Stimulated activated CD4-positive, alpha-beta T cell treated with anti-CD3 and anti-CD28 coated beads, TNF-alpha, amount 100 ng/mL, for 4 hours (primary cell): ENCODE measurements around the gene HAP1.
"Not testable (repeated sequence)": the region's sequence is repeated elsewhere in the genome, so short reads cannot be mapped to it uniquely, and the experiment has no call there.

Experiments
- DNase-seq, 3 experiments: peaks; one replicate each; pipeline ENCODE4 v3.0.0-alpha.2; 2020; ENCODE audit warnings: low read depth in 3 of 3

Gene HAP1

DNA sequence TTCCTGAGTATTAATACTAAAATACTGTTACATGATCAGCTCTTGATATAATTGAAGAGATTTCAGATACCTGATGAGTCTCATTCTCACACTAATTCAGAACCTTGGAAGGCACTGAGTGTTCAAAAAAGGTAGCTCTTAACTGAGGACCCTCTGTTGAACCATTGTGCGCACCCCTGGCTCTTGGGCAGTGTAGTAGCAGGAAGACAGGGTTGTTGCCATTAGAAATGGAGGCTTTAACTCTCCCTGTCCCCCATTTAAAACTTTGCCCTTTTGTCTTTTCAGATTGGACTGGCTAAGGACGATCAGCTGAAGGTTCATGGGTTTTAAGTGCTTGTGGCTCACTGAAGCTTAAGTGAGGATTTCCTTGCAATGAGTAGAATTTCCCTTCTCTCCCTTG lies 43.9 kb downstream of the HAP1 start:
- DNase-seq: no peak

DNA sequence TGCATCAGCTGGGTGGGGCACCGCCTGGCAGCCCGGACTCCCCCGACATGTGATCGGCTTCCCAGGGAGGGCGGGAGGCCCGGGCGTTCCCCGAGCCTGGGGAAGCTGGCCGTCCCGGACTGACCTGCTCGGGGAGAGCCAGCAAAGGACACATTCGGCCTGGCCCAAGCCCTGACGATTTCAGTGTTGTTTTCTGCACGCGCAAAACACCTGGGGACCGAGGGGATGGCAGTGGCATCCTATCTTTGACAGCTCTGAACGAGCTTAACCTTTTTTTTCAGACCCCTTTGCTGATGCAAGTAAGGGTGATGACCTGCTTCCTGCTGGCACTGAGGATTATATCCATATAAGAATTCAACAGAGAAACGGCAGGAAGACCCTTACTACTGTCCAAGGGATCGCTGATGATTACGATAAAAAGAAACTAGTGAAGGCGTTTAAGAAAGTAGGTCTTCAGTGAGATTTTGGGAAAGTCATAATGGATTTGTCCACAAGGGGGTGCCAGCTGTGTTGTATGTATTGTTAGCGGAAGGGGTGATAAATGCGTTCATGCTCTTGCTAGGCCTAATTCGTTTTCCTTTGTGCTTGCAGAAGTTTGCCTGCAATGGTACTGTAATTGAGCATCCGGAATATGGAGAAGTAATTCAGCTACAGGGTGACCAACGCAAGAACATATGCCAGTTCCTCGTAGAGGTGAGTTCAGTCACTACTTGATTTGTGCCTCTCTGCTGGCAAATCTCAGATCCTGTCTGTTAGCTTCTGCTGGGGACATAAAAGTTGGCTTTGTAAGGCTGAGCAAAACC lies 44.7 kb downstream of the HAP1 start:
- DNase-seq: no peak

DNA sequence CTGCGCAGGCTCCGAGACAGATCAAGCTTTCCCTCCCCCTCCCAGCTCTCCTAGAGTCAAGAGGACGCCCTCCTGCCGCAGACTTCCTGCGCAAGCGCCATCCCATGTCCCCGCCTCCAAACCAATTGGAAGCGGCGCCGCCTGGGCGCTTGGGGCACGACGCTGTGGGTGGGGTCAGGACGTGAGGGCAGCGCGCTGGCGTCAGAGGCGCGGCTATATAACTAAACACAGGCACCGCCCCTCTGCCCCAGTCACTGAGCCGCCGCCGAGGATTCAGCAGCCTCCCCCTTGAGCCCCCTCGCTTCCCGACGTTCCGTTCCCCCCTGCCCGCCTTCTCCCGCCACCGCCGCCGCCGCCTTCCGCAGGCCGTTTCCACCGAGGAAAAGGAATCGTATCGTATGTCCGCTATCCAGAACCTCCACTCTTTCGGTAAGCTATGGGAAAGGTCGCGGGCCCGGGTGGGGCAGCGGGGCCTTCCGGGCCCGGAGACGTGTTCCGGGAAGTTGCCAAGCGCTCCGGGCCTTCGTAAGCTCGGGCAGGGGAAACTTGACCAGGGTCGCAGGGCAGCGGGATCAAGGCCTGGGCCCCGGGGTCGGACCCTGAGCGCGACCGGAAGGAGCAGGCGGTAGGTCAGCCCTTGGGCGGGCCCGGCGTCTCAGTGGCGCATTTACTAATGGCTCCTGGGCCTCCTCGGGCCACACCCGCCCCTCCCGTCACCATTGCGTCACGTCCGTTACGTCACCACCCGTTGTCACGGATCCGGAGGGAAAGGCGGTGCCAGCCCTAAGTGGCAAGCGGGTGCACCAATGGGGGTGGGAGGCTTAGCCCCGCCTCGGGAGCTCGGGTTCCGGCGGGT lies 45.6 kb downstream of the HAP1 start, which contains the start of gene EIF1:
TSS of gene EIF1 (plus strand) at position 245 of the 856 bp plus-strand sequence. CDS start at position 399, 154 bp downstream.
- peak; percentile 99 to 100 (median 100) for DNase-seq

DNA sequence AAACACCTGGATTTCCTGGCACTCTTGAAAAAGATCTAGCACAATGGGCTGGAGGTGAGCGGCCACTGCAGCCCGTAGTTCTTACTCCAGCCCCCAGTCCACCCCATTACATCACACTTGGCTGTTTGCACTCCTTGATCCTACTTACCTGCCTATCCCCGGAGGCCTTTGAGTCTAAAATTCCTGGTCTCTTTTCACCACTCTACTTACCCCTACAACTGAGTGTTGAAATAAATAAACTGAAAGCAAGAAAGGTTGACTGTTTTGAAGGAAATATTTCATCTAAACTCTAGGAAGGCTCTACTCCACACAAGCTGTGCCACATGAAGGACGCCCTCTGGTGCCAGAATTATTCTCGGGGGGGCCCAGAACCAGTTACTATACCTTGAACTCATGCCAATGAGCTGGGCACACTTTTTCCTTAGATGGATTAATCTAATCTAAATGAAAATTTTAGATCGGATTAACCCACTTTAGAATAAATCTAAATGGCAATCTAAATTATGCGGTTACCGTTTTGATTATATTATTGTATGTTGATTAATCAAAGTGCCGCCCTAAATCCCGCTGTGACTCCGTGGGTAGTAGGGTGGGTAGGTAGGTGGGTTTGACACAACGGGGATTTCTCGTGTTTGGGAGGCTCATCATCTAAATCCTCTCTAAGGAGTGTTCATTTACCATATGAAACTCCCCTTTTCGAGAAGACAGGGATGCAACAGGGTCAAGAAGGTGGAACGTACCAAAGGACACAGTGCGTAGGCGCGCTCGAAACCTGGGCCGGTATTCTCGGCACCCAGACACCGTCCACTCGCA lies 46.4 kb downstream of the HAP1 start:
- DNase-seq: peak in 2 of 3 experiments; percentile 51 to 54

DNA sequence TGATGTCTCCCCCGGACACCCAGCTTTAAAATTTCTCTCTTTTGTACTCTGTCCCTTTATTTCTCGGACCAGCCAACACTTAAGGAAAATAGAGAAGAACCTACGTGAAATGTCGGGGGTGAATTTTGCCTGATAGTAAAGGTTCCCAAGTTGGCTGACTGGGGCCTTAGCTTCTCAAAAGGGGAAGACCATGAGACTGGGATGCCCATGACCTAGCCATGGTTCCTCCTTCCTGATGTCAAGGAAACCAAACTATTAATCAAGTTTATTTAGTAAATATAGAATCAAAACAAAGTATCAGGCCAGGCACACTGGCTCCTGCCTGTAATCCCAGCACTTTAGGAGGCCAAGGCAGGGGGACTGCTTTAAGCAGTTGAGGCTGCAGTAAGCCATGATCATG lies 48.2 kb downstream of the HAP1 start:
- DNase-seq: no peak

DNA sequence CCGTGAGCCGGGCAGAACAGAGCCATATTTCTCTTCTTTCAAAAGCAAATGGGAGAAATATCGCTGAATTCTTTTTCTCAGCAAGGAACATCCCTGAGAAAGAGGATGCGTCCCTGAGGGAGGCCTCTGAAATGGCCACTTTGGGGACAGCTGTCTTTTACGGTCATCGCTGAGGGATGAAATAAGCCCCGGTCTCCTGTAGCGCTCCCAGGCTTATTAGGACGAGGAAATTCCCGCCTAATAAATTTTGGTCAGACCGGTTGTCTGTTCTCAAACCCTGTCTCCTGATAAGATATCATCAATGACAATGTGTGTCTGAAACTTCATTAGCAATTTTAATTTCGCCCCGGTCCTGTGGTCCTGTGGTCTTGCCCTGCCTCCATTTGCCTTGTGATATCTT lies 48.7 kb downstream of the HAP1 start:
- not testable (repeated sequence) for DNase-seq

DNA sequence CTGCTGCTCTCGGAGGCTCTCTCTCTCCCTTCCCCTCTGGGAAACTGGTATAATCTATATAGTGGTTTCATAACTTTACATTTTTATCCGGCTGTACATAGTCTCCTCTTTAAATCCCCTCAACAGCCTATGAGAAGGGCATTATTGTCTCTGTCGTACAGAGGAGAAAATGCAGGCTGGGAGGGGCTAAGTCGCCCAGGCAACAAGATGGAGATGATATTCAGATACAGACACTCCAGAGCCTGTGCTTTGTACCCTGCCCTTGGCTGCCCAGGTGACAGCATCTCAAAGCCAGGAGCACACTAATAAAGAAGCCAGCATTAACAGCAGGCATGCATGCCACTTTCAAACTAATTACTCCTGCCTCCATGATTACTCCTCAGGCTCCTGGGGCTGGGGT lies 50.4 kb downstream of the HAP1 start:
- DNase-seq: no peak

DNA sequence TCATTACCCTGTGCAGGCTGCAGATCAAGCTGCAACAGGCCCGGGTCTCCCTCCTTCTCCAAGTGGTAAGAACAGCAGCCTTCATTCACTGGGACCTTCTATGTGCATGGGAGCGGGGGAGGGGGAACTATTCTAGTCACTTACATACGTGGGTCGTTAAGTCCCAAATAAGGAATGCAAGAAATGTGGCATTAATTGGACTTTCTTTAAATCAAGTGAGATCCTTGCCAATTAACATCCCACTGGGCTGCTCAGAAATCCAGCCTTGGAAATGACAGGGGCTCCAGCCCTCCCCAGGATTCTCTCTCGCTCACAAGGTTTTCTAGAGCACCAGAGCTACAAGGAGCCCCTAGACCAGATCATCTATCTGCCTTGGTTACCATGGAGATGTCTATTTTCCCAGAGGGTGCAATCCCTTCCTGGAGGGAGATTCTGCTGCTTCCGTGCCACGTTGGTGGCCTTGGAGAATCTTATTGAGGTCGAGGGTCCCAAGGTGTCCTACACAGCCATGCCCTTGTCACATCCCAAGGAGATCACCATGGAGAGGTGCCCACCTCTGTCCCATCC lies 50.9 kb downstream of the HAP1 start:
- DNase-seq: no peak

DNA sequence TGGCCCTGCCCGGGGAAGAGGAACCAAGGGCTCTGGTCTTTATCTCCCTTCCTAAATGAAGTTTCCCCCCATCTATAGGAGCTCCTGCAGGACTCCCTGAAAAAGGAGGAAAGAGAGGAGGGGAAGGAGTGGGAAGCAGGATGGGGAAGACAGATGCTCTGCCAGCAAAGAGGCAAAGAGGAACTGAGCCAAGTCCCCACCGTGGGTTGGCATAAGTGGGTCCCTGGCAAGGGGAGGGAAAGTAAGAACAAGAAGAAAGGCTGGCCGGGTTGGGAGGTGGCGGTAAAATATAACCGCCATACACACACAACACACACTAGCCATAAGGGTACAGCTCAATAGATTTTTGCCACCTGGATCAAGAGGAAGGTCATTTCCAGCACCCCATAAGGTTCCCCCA lies 51.8 kb downstream of the HAP1 start:
- no peak for DNase-seq

DNA sequence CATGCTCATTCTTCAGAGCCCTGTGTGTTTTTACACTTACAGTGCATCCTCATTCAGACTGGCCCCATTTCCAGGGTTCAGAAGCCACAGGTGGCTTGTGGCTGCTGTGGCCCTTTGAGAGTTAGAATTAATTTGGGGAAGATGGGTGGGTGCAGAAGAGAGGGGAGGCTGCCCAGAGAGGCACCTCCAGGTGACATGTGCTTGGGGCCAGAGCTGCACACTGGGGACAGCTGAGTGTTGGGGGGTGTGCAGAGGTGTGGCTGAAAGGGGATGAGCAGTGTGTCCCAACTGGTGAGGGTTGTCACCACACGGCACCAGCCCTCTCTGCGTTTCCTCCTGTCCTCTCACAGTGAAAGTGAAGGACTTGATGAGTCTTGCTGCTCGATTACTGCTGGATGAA lies 52.7 kb downstream of the HAP1 start:
- DNase-seq: no peak

DNA sequence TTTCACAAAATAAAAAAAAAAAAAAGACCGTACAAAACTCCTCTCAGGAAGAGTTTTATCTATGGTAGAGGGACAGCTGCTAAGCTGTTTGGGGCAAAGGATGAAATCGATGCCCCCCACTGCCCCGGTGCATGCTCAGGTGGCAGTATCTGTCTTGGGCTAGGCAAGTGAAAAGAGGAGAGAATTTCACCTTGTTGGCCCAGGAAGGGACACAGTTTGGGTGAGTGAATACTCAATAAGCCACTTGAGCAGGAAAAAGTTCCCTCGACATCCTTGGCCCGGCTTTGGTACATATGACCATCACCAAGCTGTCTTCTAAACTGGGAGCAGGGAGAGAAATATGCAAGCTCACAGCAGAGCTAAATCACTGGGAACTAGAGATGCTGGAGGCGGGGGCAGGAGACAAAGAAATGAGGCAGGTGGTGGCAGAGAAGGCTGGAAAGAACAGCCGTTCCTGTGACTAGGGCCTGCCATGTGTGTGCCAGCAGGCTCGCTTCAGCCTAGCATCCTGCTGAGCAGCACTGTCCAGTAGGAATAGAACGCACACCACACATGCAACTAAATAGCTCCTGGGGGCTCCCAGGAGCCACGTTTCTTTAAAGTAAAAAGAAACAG lies 53.9 kb downstream of the HAP1 start:
- no peak for DNase-seq

DNA sequence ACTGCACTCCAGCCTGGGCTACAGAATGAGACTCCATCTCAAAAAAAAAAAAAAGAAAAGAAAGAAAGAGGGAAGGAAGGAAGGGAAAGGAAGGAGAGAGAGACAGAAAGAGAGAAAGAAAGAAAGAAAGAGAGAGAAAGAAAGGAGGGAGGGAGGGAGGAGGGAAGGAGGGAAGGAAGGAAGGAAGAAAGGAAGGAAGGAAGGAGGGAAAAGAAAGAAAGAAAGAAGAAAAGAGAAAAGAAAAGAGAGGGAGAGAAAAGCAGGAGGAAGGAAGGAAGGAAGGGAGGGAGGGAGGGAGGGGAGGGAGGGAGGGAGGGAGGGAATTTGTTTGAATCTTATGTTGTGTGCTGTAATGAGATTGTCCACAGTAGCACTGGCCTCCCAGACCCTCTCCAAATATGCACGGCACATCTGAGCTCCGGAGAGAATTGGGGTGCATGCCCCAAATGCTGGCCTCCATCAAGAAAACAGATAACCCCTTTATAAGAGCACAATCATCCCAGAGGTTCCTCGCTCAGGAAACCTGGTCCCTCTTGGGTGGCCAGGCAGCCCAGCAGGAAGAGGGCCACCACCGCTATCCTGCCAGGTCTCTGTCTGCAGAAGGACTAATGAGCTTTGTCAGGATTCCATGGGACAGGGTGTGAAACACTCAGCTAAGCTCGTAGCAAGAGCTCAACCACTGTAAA lies 54.6 kb downstream of the HAP1 start:
- no peak for DNase-seq

DNA sequence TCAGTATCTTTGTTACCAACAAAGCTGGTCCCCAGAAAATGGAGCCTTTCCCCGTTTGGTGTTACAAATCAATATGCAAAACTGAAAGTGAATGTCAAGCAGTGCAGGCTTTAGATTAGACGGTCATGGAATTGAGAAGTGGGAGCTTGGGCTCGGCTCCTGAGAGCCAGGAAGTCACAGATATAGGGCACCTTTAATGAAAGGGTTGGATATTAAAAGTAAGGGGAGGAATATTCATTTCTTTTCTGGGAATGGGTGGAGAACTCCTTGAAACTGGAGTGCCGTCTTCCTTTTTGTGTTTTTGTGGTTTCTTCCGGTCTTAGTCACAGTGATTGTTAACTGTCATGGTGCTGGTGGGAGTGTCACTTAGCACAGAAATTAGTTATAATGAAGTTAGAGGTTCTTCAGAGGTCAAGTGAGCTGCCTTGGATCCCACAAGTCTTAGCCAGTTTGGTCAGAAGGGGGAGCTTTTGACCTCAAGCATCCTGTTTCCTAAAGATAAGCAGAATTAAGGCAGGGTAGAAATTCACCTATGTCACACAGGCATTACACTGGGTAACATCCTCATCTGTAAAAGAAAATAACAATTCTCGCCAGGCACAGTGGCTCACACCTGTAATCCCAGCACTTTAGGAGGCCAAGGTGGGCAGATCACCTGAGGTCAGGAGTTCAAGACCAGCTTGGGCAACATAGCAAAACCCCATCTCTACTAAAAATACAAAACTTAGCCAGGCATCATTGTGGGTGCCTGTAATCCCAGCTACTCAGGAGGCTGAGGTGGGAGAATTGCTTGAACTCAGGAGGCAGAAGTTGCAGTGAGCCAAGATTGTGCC lies 55.3 kb downstream of the HAP1 start:
- peak in 1 of 3 experiments; percentile 45 for DNase-seq

DNA sequence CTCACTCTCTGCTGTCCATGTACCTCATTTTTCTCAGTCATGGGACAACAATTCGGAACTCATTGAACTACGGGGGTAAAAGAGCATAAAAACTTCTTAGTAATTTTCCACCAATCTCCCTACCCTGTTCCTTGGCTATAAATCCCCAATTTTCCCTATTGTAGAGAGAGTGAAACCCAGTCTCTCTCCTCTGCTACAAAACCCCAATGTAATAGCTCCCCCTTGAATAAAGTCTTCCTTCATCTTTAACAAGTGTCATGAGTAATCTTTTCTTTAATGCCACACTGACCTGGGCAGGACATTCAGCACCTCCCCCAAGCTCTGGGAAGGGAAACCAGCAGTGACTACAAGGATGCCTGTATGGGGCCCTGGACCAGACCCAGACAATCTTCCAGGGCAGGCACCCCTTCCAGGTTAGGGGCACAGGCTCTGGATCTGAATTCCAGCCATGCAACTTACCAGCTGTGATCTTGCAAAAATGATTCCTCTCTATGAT lies 56.0 kb downstream of the HAP1 start:
- no peak for DNase-seq

DNA sequence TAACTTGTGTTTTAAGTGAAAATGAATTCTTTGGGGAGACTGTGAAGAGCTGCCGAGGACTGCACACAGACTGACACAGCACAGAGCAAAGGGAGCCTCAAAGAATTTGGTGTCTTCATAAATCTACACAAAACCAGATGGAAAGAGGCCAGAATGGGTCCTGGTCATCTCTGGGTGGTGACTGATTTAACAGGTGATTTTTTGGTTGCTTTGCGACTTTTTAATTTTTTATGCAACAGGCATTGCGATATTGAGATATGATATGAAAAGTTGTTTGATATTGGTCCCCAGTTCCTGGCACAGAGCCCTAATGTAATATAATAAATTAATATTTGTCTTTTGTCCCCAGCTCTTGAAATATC lies 58.4 kb downstream of the HAP1 start:
- no peak for DNase-seq

DNA sequence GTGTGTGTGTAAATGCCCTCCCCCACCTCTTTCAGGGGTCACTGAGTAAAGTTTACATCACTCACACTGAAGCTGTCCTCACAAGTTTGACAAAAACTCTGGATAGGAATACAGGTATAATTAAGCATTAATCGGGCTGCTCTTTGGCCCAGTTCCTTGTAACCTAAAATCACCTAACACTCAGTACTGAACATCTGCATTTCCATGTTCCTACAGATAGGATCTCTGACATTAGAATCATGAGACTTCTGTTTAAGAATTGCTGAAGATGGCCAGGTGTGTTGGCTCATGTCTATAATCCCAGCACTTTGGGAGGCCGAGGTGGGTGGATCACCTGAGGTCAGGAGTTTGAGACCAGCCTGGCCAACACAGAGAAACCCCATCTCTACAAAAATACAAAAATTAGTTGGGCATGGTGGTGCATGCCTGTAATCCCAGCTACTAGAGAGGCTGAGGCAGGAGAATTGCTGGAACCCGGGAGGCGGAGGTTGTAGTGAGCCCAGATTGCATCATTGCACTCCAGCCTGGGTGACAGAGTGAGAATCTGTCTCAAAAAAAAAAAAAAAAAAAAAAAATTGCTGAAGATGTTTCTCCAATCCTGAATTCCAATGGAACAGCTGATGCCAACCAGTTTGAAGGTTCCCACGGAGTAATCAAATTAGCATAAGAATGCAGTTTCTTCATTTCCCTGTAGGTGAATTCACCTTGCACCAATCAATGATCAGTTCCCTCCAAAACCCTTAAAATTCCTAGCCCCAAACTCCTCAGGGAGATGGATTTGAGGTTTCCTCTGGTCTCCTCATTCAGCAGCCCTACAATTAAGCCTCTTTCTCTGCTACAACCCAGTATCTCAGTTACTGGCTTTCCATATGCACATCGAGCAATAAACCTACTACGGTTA lies 59.0 kb downstream of the HAP1 start:
- DNase-seq: not testable (repeated sequence)
